H1 (cell line): ENCODE data around the gene PRRG1. TPM values are rescaled to one million over a fixed set of nuclear protein-coding genes. Genes with fewer than 3 reads are reported as not detected.
"Not testable (repeated sequence)": the region's sequence is repeated elsewhere in the genome, so short reads cannot be mapped to it uniquely, and the experiment has no call there.

Source experiments
- CTCF ChIA-PET: fragments of 300-600 bp; sonication (Branson Sonifier 250); formaldehyde crosslinking; loops from one replicate; lab custom pipeline; 2021; ENCODE audit not compliant: partially characterized antibody; lab: Charles Lee
- POLR2A ChIA-PET: fragments of 300-600 bp; sonication (Branson Sonifier 250); formaldehyde crosslinking; loops from one replicate; lab custom pipeline; 2021; ENCODE audit warnings: inconsistent platforms; ENCODE audit not compliant: partially characterized antibody; lab: Charles Lee
- DNase-seq, 2 experiments: peaks; one replicate each; pipeline versions ENCODE4 v3.0.0 to v3.0.0-alpha.2; 2010 to 2022; ENCODE audit warnings: low spot score in 2 of 2, low read depth in 1 of 2, mixed read lengths in 1 of 2
- FAIRE-seq: peaks from 2 replicates; lab custom pipeline; 2011; peaks lifted over from hg19 to GRCh38; lab: Jason Lieb, UNC
- H2AFZ ChIP-seq: 2 replicates; pipeline ENCODE4 v1.8.1; 2012; ENCODE audit warnings: low read length, inconsistent platforms
- H2AK5ac ChIP-seq: 2 replicates; pipeline ENCODE4 v1.6.1; 2013; ENCODE audit warnings: low read depth, low read length
- H2BK120ac ChIP-seq: replicated peaks from 2 replicates; pipeline ENCODE3; 2013; ENCODE audit warnings: low read depth, low read length, inconsistent platforms
- H2BK12ac ChIP-seq: 2 replicates; pipeline ENCODE4 v1.6.1; 2013; ENCODE audit warnings: low read depth, low read length
- H2BK15ac ChIP-seq: 2 replicates; pipeline ENCODE4 v1.6.1; 2013; ENCODE audit warnings: low read length
- H2BK20ac ChIP-seq: 2 replicates; pipeline ENCODE4 v1.6.1; 2013; ENCODE audit warnings: low read length
- H2BK5ac ChIP-seq: 2 replicates; pipeline ENCODE4 v1.6.1; 2013; ENCODE audit warnings: low read depth, low read length
- H3K14ac ChIP-seq: 2 replicates; pipeline ENCODE4 v1.6.1; 2013; ENCODE audit warnings: inconsistent platforms; ENCODE audit not compliant: insufficient read length
- H3K18ac ChIP-seq: 2 replicates; pipeline ENCODE4 v1.6.1; 2013; ENCODE audit warnings: low read length; ENCODE audit errors: extremely low read depth
- H3K23ac ChIP-seq: 2 replicates; pipeline ENCODE4 v1.6.1; 2013; ENCODE audit warnings: inconsistent platforms; ENCODE audit not compliant: insufficient read length
- H3K23me2 ChIP-seq: 2 replicates; pipeline ENCODE4 v1.6.1; 2013; ENCODE audit warnings: low read depth, low read length
- H3K27ac ChIP-seq: 2 replicates; pipeline ENCODE4 v1.6.1; 2011; ENCODE audit warnings: low read depth, low read length, inconsistent platforms
- H3K27me3 ChIP-seq, 4 experiments: replicated peaks in 1 of 4; 1 replicate in 1 of 4; 2 replicates in 3 of 4; pipeline versions ENCODE4 v1.6.1 to v1.8.1; 2011 to 2013; ENCODE audit warnings: low read length in 3 of 4, mild to moderate bottlenecking in 3 of 4, inconsistent platforms in 2 of 4, mixed read lengths in 2 of 4, moderate library complexity in 1 of 4; ENCODE audit not compliant: control insufficient read depth in 3 of 4, insufficient read depth in 3 of 4; ENCODE audit errors: extremely low read depth in 1 of 4
- H3K36me3 ChIP-seq, 4 experiments: 2 replicates each; pipeline versions ENCODE4 v1.6.1 to v1.8.1; 2011 to 2013; ENCODE audit warnings: mild to moderate bottlenecking in 4 of 4, low read length in 3 of 4, moderate library complexity in 2 of 4, control low read depth in 1 of 4, inconsistent platforms in 1 of 4; ENCODE audit not compliant: insufficient read depth in 4 of 4, control insufficient read depth in 2 of 4
- H3K4ac ChIP-seq: replicated peaks from 2 replicates; pipeline ENCODE3; 2013; ENCODE audit warnings: low read length, low read depth, mixed read lengths, inconsistent platforms; ENCODE audit not compliant: insufficient read length
- H3K4me1 ChIP-seq, 4 experiments: replicated peaks in 1 of 4; 1 replicate in 1 of 4; 2 replicates in 3 of 4; pipeline versions ENCODE4 v1.6.1 to v1.8.1; 2011 to 2013; ENCODE audit warnings: low read length in 3 of 4, inconsistent platforms in 2 of 4, mixed read lengths in 1 of 4; ENCODE audit not compliant: insufficient read depth in 4 of 4, control insufficient read depth in 3 of 4
- H3K4me2 ChIP-seq, 2 experiments: 2 replicates each; pipeline versions ENCODE4 v1.6.1 to v1.8.1; 2011 to 2013; ENCODE audit warnings: low read depth in 2 of 2, low read length in 2 of 2, control low read depth in 1 of 2, inconsistent platforms in 1 of 2, mild to moderate bottlenecking in 1 of 2; ENCODE audit not compliant: insufficient read depth in 1 of 2
- H3K4me3 ChIP-seq, 4 experiments: fragments of 200-600, 300-600 bp in 1 of 4; sonication (generic), shearing (Covaris generic), sonication (Bioruptor Twin) in 1 of 4; 2 replicates each; pipeline versions ENCODE4 v1.5.1 to v1.8.1; 2011 to 2016; ENCODE audit warnings: low read length in 4 of 4, low read depth in 3 of 4, control low read depth in 2 of 4, inconsistent platforms in 2 of 4, mild to moderate bottlenecking in 2 of 4, mixed read lengths in 1 of 4, moderate library complexity in 1 of 4; ENCODE audit not compliant: insufficient read depth in 2 of 4; ENCODE audit errors: extremely low read depth in 1 of 4
- H3K56ac ChIP-seq: replicated peaks from 2 replicates; pipeline ENCODE3; 2013; ENCODE audit warnings: low read depth, mild to moderate bottlenecking, mixed read lengths, low read length, inconsistent platforms; ENCODE audit not compliant: insufficient read length
- H3K79me1 ChIP-seq: 2 replicates; pipeline ENCODE4 v1.6.1; 2013; ENCODE audit warnings: low read depth, low read length, control low read depth
- H3K79me2 ChIP-seq, 2 experiments: 2 replicates each; pipeline versions ENCODE4 v1.6.1 to v1.8.1; 2012 to 2013; ENCODE audit warnings: low read length in 2 of 2, mild to moderate bottlenecking in 2 of 2, inconsistent platforms in 1 of 2; ENCODE audit not compliant: insufficient read depth in 2 of 2, control insufficient read depth in 1 of 2
- H3K9ac ChIP-seq, 4 experiments: replicated peaks in 1 of 4; 1 replicate in 1 of 4; 2 replicates in 3 of 4; pipeline versions ENCODE4 v1.6.1 to v1.8.1; 2011 to 2013; ENCODE audit warnings: low read depth in 3 of 4, low read length in 3 of 4, control low read depth in 2 of 4, mild to moderate bottlenecking in 2 of 4, moderate library complexity in 2 of 4, inconsistent platforms in 1 of 4; ENCODE audit errors: extremely low read depth in 1 of 4
- H3K9me3 ChIP-seq, 2 experiments: 2 replicates each; pipeline versions ENCODE4 v1.6.1 to v1.8.1; 2012 to 2013; ENCODE audit warnings: mild to moderate bottlenecking in 2 of 2, moderate library complexity in 2 of 2, control low read depth in 1 of 2, inconsistent platforms in 1 of 2, low read depth in 1 of 2, low read length in 1 of 2, mixed read lengths in 1 of 2; ENCODE audit not compliant: insufficient read depth in 2 of 2
- H4K20me1 ChIP-seq, 2 experiments: replicated peaks in 1 of 2; 2 replicates each; pipeline versions ENCODE3 to v1.8.1; 2011 to 2013; ENCODE audit warnings: inconsistent platforms in 2 of 2, low read length in 2 of 2, mild to moderate bottlenecking in 1 of 2; ENCODE audit not compliant: insufficient read depth in 2 of 2, control insufficient read depth in 1 of 2
- H4K5ac ChIP-seq: 2 replicates; pipeline ENCODE4 v1.6.1; 2013; ENCODE audit warnings: low read length, low read depth, mixed read lengths, inconsistent platforms; ENCODE audit not compliant: insufficient read length
- H4K8ac ChIP-seq: 2 replicates; pipeline ENCODE4 v1.8.0; 2013; ENCODE audit warnings: mild to moderate bottlenecking, moderate library complexity, low read length, inconsistent platforms; ENCODE audit not compliant: insufficient read depth; ENCODE audit errors: extremely low read depth
- H4K91ac ChIP-seq: replicated peaks from 2 replicates; pipeline ENCODE3; 2013; ENCODE audit warnings: low read length, mixed read lengths, inconsistent platforms; ENCODE audit not compliant: insufficient read length
- WGBS, 2 experiments: shearing (Covaris generic) in 1 of 2; methylation state at CpG; one replicate each; pipeline versions ENCODE4 v1.1.6 to v1.1.7; 2013 to 2015; ENCODE audit warnings: low lambda C conversion rate in 2 of 2, mixed read lengths in 2 of 2, inconsistent platforms in 1 of 2, low coverage in 1 of 2, missing lambda C conversion rate in 1 of 2; ENCODE audit not compliant: insufficient replicate concordance in 2 of 2, insufficient coverage in 1 of 2, insufficient read length in 1 of 2; ENCODE audit errors: extremely low coverage in 1 of 2, missing lambda C conversion rate in 1 of 2; 5-methylcytosine and 5-hydroxymethylcytosine counted together
- polyA plus RNA-seq, 7 experiments: library from polyadenylated mRNA; depleted of rRNA in 3 of 7; stranded (reverse) in 5 of 7; unstranded in 2 of 7; fragments of >200 nt in 5 of 7; fragments of 200-250 nt in 2 of 7; gene quantifications; 1 replicate in 5 of 7; 2 replicates in 1 of 7; 4 replicates in 1 of 7; pipeline versions ENCODE4 v1.2.1 to v1.2.3, GENCODE V29; 2011 to 2013; ENCODE audit warnings: missing spikeins in 2 of 7, mixed read lengths in 2 of 7
- total RNA-seq: library from RNA; stranded (reverse); fragmentation: NEBNext Ultra II Directional; extraction: Animal tissue kit (Norgen Biotek cat#: 25700); gene quantifications from 2 replicates; pipeline ENCODE4 v1.2.1, GENCODE V29; 2021

PRRG1 gene
- total and polyA plus RNA-seq, 2 of the 8 experiments (the other 6 are each of a cell fraction or from before 2014, with no cell fraction given): 10.2 to 10.5 TPM

GRCh38 chrX:37497126-37497525 lies 148.0 kb downstream of the PRRG1 start:
- H4K91ac ChIP-seq, H2AFZ ChIP-seq, H3K9ac ChIP-seq, H3K14ac ChIP-seq, H3K4me2 ChIP-seq, H3K4me3 ChIP-seq, H2AK5ac ChIP-seq, H4K5ac ChIP-seq, FAIRE-seq, CTCF ChIA-PET, H3K4me1 ChIP-seq, H4K20me1 ChIP-seq, H3K27ac ChIP-seq, H3K23me2 ChIP-seq, H2BK5ac ChIP-seq, H3K79me2 ChIP-seq, H3K56ac ChIP-seq, H4K8ac ChIP-seq, POLR2A ChIA-PET, H3K27me3 ChIP-seq, H3K18ac ChIP-seq, H3K9me3 ChIP-seq, H3K79me1 ChIP-seq, H2BK12ac ChIP-seq, DNase-seq, H3K4ac ChIP-seq, H2BK15ac ChIP-seq, H2BK20ac ChIP-seq, H2BK120ac ChIP-seq, H3K36me3 ChIP-seq, H3K23ac ChIP-seq: not testable (repeated sequence)
- WGBS, 2 experiments: 78% methylated on average over 1 of the region's 1 CpG; no CpG with 5 or more reads in 1 of the 2 experiments

- H3K56ac ChIP-seq, H4K8ac ChIP-seq, H2BK15ac ChIP-seq, H4K20me1 ChIP-seq, H2AK5ac ChIP-seq, H3K4me2 ChIP-seq, H3K18ac ChIP-seq, H2BK5ac ChIP-seq, H3K27me3 ChIP-seq, H3K79me2 ChIP-seq, H2BK20ac ChIP-seq, H2BK120ac ChIP-seq, H2BK12ac ChIP-seq, H3K23ac ChIP-seq, H3K79me1 ChIP-seq, H3K9me3 ChIP-seq, CTCF ChIA-PET, H3K4ac ChIP-seq, H4K5ac ChIP-seq, POLR2A ChIA-PET, H2AFZ ChIP-seq, H4K91ac ChIP-seq, H3K27ac ChIP-seq, H3K4me1 ChIP-seq, H3K4me3 ChIP-seq, H3K9ac ChIP-seq, H3K36me3 ChIP-seq, H3K23me2 ChIP-seq, DNase-seq, H3K14ac ChIP-seq: not testable (repeated sequence)
- peak; percentile 84 for FAIRE-seq
Measured at GRCh38 chrX:37498323-37498722, 149.2 kb downstream of the PRRG1 start.
